PC-9 (cell line): Measurements from ENCODE around the gene SLC44A5. TPM values are rescaled to one million over a fixed set of nuclear protein-coding genes. Genes with fewer than 3 reads are reported as not detected.

Experiments used
- BruUV-seq: library from RNA; stranded (reverse); fragments of 400-500 nt; replicated peaks from 2 replicates; lab custom pipeline; 2021; lab: Mats Ljungman, UMichigan
- CTCF ChIA-PET: fragments of 300-600 bp; sonication (Branson Sonifier 250); formaldehyde crosslinking; loops from one replicate; lab custom pipeline; 2022; ENCODE audit warnings: antibody characterized with exemption; lab: Charles Lee
- POLR2A ChIA-PET: fragments of 300-600 bp; sonication (Branson Sonifier 250); formaldehyde crosslinking; loops from one replicate; lab custom pipeline; 2022; ENCODE audit warnings: antibody characterized with exemption; ENCODE audit not compliant: unreplicated experiment; lab: Charles Lee
- DNase-seq, 2 experiments: peaks; one replicate each; pipeline versions ENCODE4 v3.0.0 to v3.0.0-alpha.2; 2015 to 2022; ENCODE audit warnings: mixed read lengths in 1 of 2
- H2AFZ ChIP-seq: fragments of 200-600 bp; sonication (generic); 2 replicates; pipeline ENCODE4 v1.8.1; 2017; ENCODE audit warnings: antibody characterized with exemption
- H3F3A ChIP-seq: fragments of 200-600 bp; sonication (generic); 2 replicates; pipeline ENCODE4 v1.8.1; 2017; ENCODE audit warnings: antibody characterized with exemption, mild to moderate bottlenecking, low read depth; ENCODE audit not compliant: insufficient read depth
- H3K27ac ChIP-seq: fragments of 200-600 bp; sonication (generic); 2 replicates; pipeline ENCODE4 v1.6.1; 2016; ENCODE audit warnings: mixed run types
- H3K27me3 ChIP-seq: fragments of 200-600 bp; sonication (generic); 2 replicates; pipeline ENCODE4 v1.6.1; 2016; ENCODE audit warnings: low read depth, mixed run types; ENCODE audit not compliant: insufficient read depth
- H3K36me3 ChIP-seq: fragments of 200-600 bp; sonication (generic); 2 replicates; pipeline ENCODE4 v1.6.1; 2016; ENCODE audit warnings: low read depth, mixed run types
- H3K4me1 ChIP-seq: fragments of 200-600 bp; sonication (generic); replicated peaks from 2 replicates; pipeline ENCODE4 v1.6.1; 2016; ENCODE audit warnings: mixed run types; ENCODE audit not compliant: insufficient read depth
- H3K4me2 ChIP-seq: fragments of 200-600 bp; sonication (generic); 2 replicates; pipeline ENCODE4 v1.6.1; 2017; ENCODE audit warnings: mixed run types
- H3K4me3 ChIP-seq: fragments of 200-600 bp; sonication (generic); 2 replicates; pipeline ENCODE4 v1.6.1; 2016; ENCODE audit warnings: mixed run types
- H3K79me2 ChIP-seq: fragments of 200-600 bp; sonication (generic); 2 replicates; pipeline ENCODE4 v1.6.1; 2017; ENCODE audit warnings: low read depth, mixed run types
- H3K9me2 ChIP-seq: fragments of 200-600 bp; sonication (generic); 2 replicates; pipeline ENCODE4 v1.8.1; 2017; ENCODE audit warnings: mild to moderate bottlenecking; ENCODE audit not compliant: insufficient read depth
- H3K9me3 ChIP-seq: fragments of 200-600 bp; sonication (generic); 2 replicates; pipeline ENCODE4 v1.8.1; 2016; ENCODE audit warnings: low read depth; ENCODE audit not compliant: insufficient read depth
- H4K20me1 ChIP-seq: fragments of 200-600 bp; sonication (generic); 2 replicates; pipeline ENCODE4 v1.8.1; 2017; ENCODE audit not compliant: insufficient read depth
- CTCF ChIP-seq: fragments of 200-600 bp; sonication (generic); conservative IDR thresholded peaks from 2 replicates; pipeline ENCODE4 v1.6.1; 2017; ENCODE audit warnings: mixed run types, antibody characterized with exemption, mild to moderate bottlenecking, moderate library complexity
- EZH2 ChIP-seq: fragments of 200-600 bp; sonication (generic); IDR thresholded peaks from 2 replicates; pipeline ENCODE4 v1.8.0; 2017; ENCODE audit warnings: antibody characterized with exemption, low read depth
- intact Hi-C: fragments of 100-400 bp; cut with micrococcal nuclease; formaldehyde crosslinking; loops from one replicate; pipeline ENCODE4 v1.10.0; 2022; ENCODE audit not compliant: unreplicated experiment
- total RNA-seq: library from RNA; stranded (reverse); gene quantifications from 2 replicates; pipeline ENCODE4 v1.2.3, GENCODE V29; 2021

The SLC44A5 gene
- total RNA-seq, 1 experiment from 2014 or later = 0.09 TPM

GRCh38 chr1:75165264-75165663 is 445.6 kb downstream of the SLC44A5 start:
- Histone ChIP-seq H3F3A (no peaks in the 10 kb centered on the region), H3K4me2 (no peak overlapping the region), H3K79me2 (no peaks in the 10 kb centered on the region), H3K27ac (no peak overlapping the region), H3K9me2 (no peaks in the 10 kb centered on the region), H3K36me3 (no peaks in the 10 kb centered on the region), H4K20me1 (no peaks in the 10 kb centered on the region), H3K4me3 (no peak overlapping the region), H2AFZ (no peak overlapping the region), H3K9me3 (no peaks in the 10 kb centered on the region), H3K4me1 (no peaks in the 10 kb centered on the region), H3K27me3 (no peaks in the 10 kb centered on the region)
- DNase-seq = no peak
- no TSS peak for BruUV-seq
- TF ChIP-seq EZH2 (no peak), CTCF (no peak)
- ChIA-PET CTCF (no interaction called here), POLR2A (no interaction called here)
- intact Hi-C loops = no loop called here

GRCh38 chr1:75159154-75159553 is 451.8 kb downstream of the SLC44A5 start:
- no peak for TF ChIP-seq EZH2
- no peak for TF ChIP-seq CTCF
- Histone ChIP-seq H3K27ac (no peak overlapping the region), H3K27me3 (no peaks in the 10 kb centered on the region), H3K79me2 (no peaks in the 10 kb centered on the region), H3K36me3 (no peaks in the 10 kb centered on the region), H3F3A (no peaks in the 10 kb centered on the region), H3K4me1 (no peaks in the 10 kb centered on the region), H4K20me1 (no peaks in the 10 kb centered on the region), H3K4me3 (no peak overlapping the region), H3K4me2 (no peak overlapping the region), H3K9me3 (no peaks in the 10 kb centered on the region), H3K9me2 (no peaks in the 10 kb centered on the region), H2AFZ (no peak overlapping the region)
- intact Hi-C loops = no loop called here
- no TSS peak for BruUV-seq
- POLR2A ChIA-PET = no interaction called here
- CTCF ChIA-PET = no interaction called here
- DNase-seq = no peak

Other genes starting within 250 kb of the SLC44A5 start
- gene ACADM, start 113.6 kb upstream of the SLC44A5 start, total RNA-seq = 33.0 and 36.5 TPM in 2 replicates
- 80.6 and 87.5 TPM in 2 replicates for gene RABGGTB, start 175.1 kb upstream of the SLC44A5 start, total RNA-seq
- gene MSH4, start 185.8 kb upstream of the SLC44A5 start, total RNA-seq = 0.35 and 0.50 TPM in 2 replicates